Liver (tissue), 9 donors: ENCODE results near the gene UBTD1. TPM values are rescaled to one million over a fixed set of nuclear protein-coding genes. Genes with fewer than 3 reads are reported as not detected.

Source experiments
- DNase-seq: peaks from one replicate; pipeline ENCODE4 v3.0.0-alpha.2; 2017; ENCODE audit warnings: low spot score
- H3K27ac ChIP-seq, 2 donors: one replicate each; pipeline ENCODE4 v1.7.0; 2013; ENCODE audit warnings: inconsistent platforms in 2 of 2, low read length in 2 of 2, control low read depth in 1 of 2, low read depth in 1 of 2, mild to moderate bottlenecking in 1 of 2
- H3K27me3 ChIP-seq, 4 donors: one replicate each; pipeline versions ENCODE4 v1.6.1 to v1.7.0; 2013; ENCODE audit warnings: low read length in 3 of 4, inconsistent platforms in 1 of 4, mild to moderate bottlenecking in 1 of 4, moderate library complexity in 1 of 4; ENCODE audit not compliant: control insufficient read depth in 4 of 4, insufficient read depth in 4 of 4
- H3K36me3 ChIP-seq, 4 donors: one replicate each; pipeline versions ENCODE4 v1.6.1 to v1.7.0; 2013; ENCODE audit warnings: low read length in 3 of 4, mild to moderate bottlenecking in 3 of 4, low read depth in 1 of 4, moderate library complexity in 1 of 4; ENCODE audit not compliant: control insufficient read depth in 4 of 4, insufficient read depth in 3 of 4
- H3K4me1 ChIP-seq, 4 donors: one replicate each; pipeline versions ENCODE4 v1.6.1 to v1.7.0; 2013; ENCODE audit warnings: low read length in 3 of 4, mild to moderate bottlenecking in 3 of 4, moderate library complexity in 1 of 4; ENCODE audit not compliant: control insufficient read depth in 4 of 4, insufficient read depth in 4 of 4
- H3K4me3 ChIP-seq, 3 donors: one replicate each; pipeline versions ENCODE4 v1.6.1 to v1.7.0; 2013; ENCODE audit warnings: low read length in 3 of 3, control low read depth in 1 of 3, low read depth in 1 of 3, mild to moderate bottlenecking in 1 of 3
- H3K9ac ChIP-seq, 2 donors: one replicate each; pipeline ENCODE4 v1.7.0; 2013; ENCODE audit warnings: low read length in 2 of 2, mild to moderate bottlenecking in 2 of 2, moderate library complexity in 2 of 2, control low read depth in 1 of 2, low read depth in 1 of 2
- H3K9me3 ChIP-seq, 4 donors: one replicate each; pipeline versions ENCODE4 v1.6.1 to v1.7.0; 2013; ENCODE audit warnings: low read length in 3 of 4; ENCODE audit not compliant: control insufficient read depth in 4 of 4
- CTCF ChIP-seq: fragments of 150-350 bp; IDR thresholded peaks from 2 replicates; pipeline ENCODE4 v1.5.1; 2017; ENCODE audit warnings: improper control_type of control experiment, low read depth, low read length; ENCODE audit not compliant: missing input control
- EGR1 ChIP-seq, 2 donors: IDR thresholded peaks; 2 replicates each; pipeline ENCODE4 v1.6.1; 2016 to 2018; ENCODE audit warnings: antibody characterized with exemption in 2 of 2, low read depth in 2 of 2
- FOXA1 ChIP-seq: IDR thresholded peaks from 2 replicates; pipeline ENCODE4 v1.6.1; 2016; ENCODE audit warnings: antibody characterized with exemption
- FOXA2 ChIP-seq: IDR thresholded peaks from 2 replicates; pipeline ENCODE4 v1.6.1; 2016; ENCODE audit warnings: antibody characterized with exemption
- HNF4A ChIP-seq, 2 donors: conservative IDR thresholded peaks; 2 replicates each; pipeline ENCODE4 v1.6.1; 2016; ENCODE audit warnings: antibody characterized with exemption in 2 of 2, mild to moderate bottlenecking in 2 of 2
- JUND ChIP-seq, 2 donors: IDR thresholded peaks; 2 replicates each; pipeline ENCODE4 v1.6.1; 2016; ENCODE audit warnings: antibody characterized with exemption in 2 of 2
- MAX ChIP-seq: IDR thresholded peaks from 2 replicates; pipeline ENCODE4 v1.6.1; 2016; ENCODE audit warnings: antibody characterized with exemption
- NR2F2 ChIP-seq: IDR thresholded peaks from 2 replicates; pipeline ENCODE4 v1.6.1; 2016; ENCODE audit warnings: antibody characterized with exemption
- RAD21 ChIP-seq, 2 donors: IDR thresholded peaks; 2 replicates each; pipeline ENCODE4 v1.6.1; 2016; ENCODE audit warnings: antibody characterized with exemption in 2 of 2, mild to moderate bottlenecking in 2 of 2
- REST ChIP-seq: IDR thresholded peaks from 2 replicates; pipeline ENCODE4 v1.6.1; 2016; ENCODE audit warnings: antibody characterized with exemption, mild to moderate bottlenecking
- SP1 ChIP-seq: IDR thresholded peaks from 2 replicates; pipeline ENCODE4 v1.6.1; 2018; ENCODE audit warnings: antibody characterized with exemption, mild to moderate bottlenecking
- TAF1 ChIP-seq: conservative IDR thresholded peaks from 2 replicates; pipeline ENCODE4 v1.6.1; 2016; ENCODE audit warnings: antibody characterized with exemption, mild to moderate bottlenecking
- YY1 ChIP-seq: IDR thresholded peaks from 2 replicates; pipeline ENCODE4 v1.6.1; 2016; ENCODE audit warnings: antibody characterized with exemption, mild to moderate bottlenecking
- WGBS: extraction: QIAGEN DNeasy Blood & Tissue Kit; methylation state at CpG from one replicate; pipeline ENCODE4 v1.1.7; 2013; 5-methylcytosine and 5-hydroxymethylcytosine counted together
- polyA plus RNA-seq, 2 donors: library from polyadenylated mRNA; stranded (reverse) in 1 of 2; unstranded in 1 of 2; fragments of 200-250 nt in 1 of 2; fragments of >200 nt in 1 of 2; fragmentation: Nextera tagmentation in 1 of 2; extraction: Ambion mirVana in 1 of 2; gene quantifications; one replicate each; pipeline versions ENCODE4 v1.2.1 to v1.2.3, GENCODE V29; 2013 to 2015
- total RNA-seq, 2 donors: library from RNA; depleted of rRNA; stranded (reverse); fragments of >200 nt; gene quantifications; one replicate each; pipeline ENCODE4 v1.2.3, GENCODE V29; 2014
- TF ChIP-seq, protein P1 (sequence below): IDR thresholded peaks from 2 replicates; pipeline ENCODE4 v1.6.1; 2016; ENCODE audit warnings: antibody characterized with exemption
- TF ChIP-seq, protein P2 (sequence below): IDR thresholded peaks from 2 replicates; pipeline ENCODE4 v1.6.1; 2016; ENCODE audit warnings: antibody characterized with exemption
- donor health status: healthy.
- donor health status: healthy.
- donor health status: healthy.
- donor health status: healthy.
- donor health status: healthy.

The UBTD1 gene
- total and polyA plus RNA-seq, 4 donors = 2.7 to 11.0 (median 9.3) TPM

DNA sequence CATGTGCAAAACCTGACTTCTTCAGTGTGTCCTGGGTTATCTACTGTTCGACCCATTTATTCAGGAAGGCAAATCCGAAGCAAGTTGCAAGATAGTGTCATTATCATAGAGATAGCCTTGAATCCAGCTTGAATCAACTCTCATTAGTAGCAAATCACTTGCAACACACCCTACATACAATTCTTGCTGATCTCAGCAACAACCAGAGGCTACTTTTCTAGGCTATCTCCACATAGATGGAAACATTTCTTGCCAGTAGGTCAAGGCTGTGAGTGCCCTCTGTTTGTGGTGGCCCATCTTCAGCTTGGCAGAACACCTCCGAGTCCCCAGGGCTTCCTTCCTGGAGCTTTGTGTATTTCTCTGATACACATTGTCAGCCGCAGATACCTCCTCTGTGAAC, 12.0 kb downstream of the UBTD1 start:
- no peaks in the 10 kb centered on the region for H3K9me3 ChIP-seq
- 88% methylated on average over 4 of the region's 4 CpGs for WGBS
- TF ChIP-seq YY1 = no peak
- TF ChIP-seq RAD21 (IDR thresholded peaks at IDR 0.05) = no peak
- TF ChIP-seq NR2F2 = no peak
- TF ChIP-seq JUND (IDR thresholded peaks at IDR 0.05) = no peak
- TF ChIP-seq HNF4A (conservative IDR thresholded peaks at IDR 0.05) = no peak
- no peak for TF ChIP-seq FOXA1
- TF ChIP-seq EGR1 (IDR thresholded peaks at IDR 0.05; ENCODE audit: low read depth in 2 of 2) = no peak
- TF ChIP-seq TAF1 = no peak
- no peak for TF ChIP-seq FOXA2
- TF ChIP-seq CTCF = no peak
- TF ChIP-seq, protein P1, sequence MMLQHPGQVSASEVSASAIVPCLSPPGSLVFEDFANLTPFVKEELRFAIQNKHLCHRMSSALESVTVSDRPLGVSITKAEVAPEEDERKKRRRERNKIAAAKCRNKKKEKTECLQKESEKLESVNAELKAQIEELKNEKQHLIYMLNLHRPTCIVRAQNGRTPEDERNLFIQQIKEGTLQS = no peak
- no peak for TF ChIP-seq REST
- TF ChIP-seq SP1 = no peak
- no peak for TF ChIP-seq MAX
- no peak overlapping the region for H3K4me3 ChIP-seq
- no peaks in the 10 kb centered on the region for H3K27me3 ChIP-seq
- H3K9ac ChIP-seq = no peak overlapping the region
- H3K36me3 ChIP-seq = no peaks in the 10 kb centered on the region
- no peak for DNase-seq
- no peak overlapping the region for H3K27ac ChIP-seq
- peaks cover 0 to 10% (median 7%) of the 10 kb centered on the region in 4 donors for H3K4me1 ChIP-seq

- Histone ChIP-seq H3K4me1 (peaks cover 4 to 14% (median 10%) of the 10 kb centered on the region in 4 donors), H3K4me3 (no peak overlapping the region), H3K36me3 (no peaks in the 10 kb centered on the region), H3K9ac (no peak overlapping the region), H3K27ac (no peak overlapping the region), H3K9me3 (no peaks in the 10 kb centered on the region), H3K27me3 (no peaks in the 10 kb centered on the region)
- TF ChIP-seq NR2F2 (no peak), FOXA2 (no peak), HNF4A (conservative IDR thresholded peaks at IDR 0.05) (peak; percentile 30 to 57), JUND (IDR thresholded peaks at IDR 0.05) (no peak), REST (no peak), EGR1 (IDR thresholded peaks at IDR 0.05; ENCODE audit: low read depth in 2 of 2) (no peak)
- TF ChIP-seq, protein P2, sequence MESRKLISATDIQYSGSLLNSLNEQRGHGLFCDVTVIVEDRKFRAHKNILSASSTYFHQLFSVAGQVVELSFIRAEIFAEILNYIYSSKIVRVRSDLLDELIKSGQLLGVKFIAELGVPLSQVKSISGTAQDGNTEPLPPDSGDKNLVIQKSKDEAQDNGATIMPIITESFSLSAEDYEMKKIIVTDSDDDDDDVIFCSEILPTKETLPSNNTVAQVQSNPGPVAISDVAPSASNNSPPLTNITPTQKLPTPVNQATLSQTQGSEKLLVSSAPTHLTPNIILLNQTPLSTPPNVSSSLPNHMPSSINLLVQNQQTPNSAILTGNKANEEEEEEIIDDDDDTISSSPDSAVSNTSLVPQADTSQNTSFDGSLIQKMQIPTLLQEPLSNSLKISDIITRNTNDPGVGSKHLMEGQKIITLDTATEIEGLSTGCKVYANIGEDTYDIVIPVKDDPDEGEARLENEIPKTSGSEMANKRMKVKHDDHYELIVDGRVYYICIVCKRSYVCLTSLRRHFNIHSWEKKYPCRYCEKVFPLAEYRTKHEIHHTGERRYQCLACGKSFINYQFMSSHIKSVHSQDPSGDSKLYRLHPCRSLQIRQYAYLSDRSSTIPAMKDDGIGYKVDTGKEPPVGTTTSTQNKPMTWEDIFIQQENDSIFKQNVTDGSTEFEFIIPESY = no peak
- 60% methylated on average over 3 of the region's 3 CpGs for WGBS
- no peak for DNase-seq
Observed at GRCh38 chr10:97511711-97512440, 13.2 kb downstream of the UBTD1 start.
